HepG2 (cell line): Measurements from ENCODE around the gene MOAP1. TPM values are rescaled to one million over a fixed set of nuclear protein-coding genes. Genes with fewer than 3 reads are reported as not detected.

Source experiments
- ATAC-seq: fragments of 200-7000 bp; cut with Tn5 transposase; 3 replicates; pipeline ENCODE4 v1.9.1; 2020; ENCODE audit warnings: mild to moderate bottlenecking, moderate library complexity
- BruUV-seq: library from RNA; stranded (reverse); fragments of 400-500 nt; replicated peaks from 2 replicates; lab custom pipeline; 2021; lab: Mats Ljungman, UMichigan
- CTCF ChIA-PET: fragments of 300-600 bp; formaldehyde crosslinking; extraction: SDS; loops from one replicate; lab custom pipeline; 2021; ENCODE audit warnings: low total read pairs, inconsistent platforms, low intra/inter-chr PET ratio; lab: Yijun Ruan, JAX
- POLR2A ChIA-PET: fragments of 350-600 bp; sonication (Branson Sonifier 250); formaldehyde crosslinking; loops from one replicate; lab custom pipeline; 2020; ENCODE audit warnings: antibody characterized with exemption, inconsistent platforms; lab: Yijun Ruan, JAX
- DNase-seq: peaks from one replicate; pipeline ENCODE4 v3.0.0-alpha.2; 2015; ENCODE audit warnings: low spot score
- FAIRE-seq: peaks from 3 replicates; lab custom pipeline; 2011; peaks lifted over from hg19 to GRCh38; lab: Jason Lieb, UNC
- H2AFZ ChIP-seq: one replicate; pipeline ENCODE4 v1.6.1; 2011; ENCODE audit warnings: low read length, inconsistent platforms
- H3K27ac ChIP-seq: fragments of 300-600 bp; 3 replicates; pipeline ENCODE4 v1.8.0; 2011; ENCODE audit warnings: mixed run types, mild to moderate bottlenecking, mixed read lengths, low read length, inconsistent platforms; ENCODE audit not compliant: insufficient read depth; ENCODE audit errors: extremely low read length
- H3K27me3 ChIP-seq, 2 experiments: fragments of 200-600 bp in 1 of 2; 2 replicates in 1 of 2; 3 replicates in 1 of 2; pipeline versions ENCODE4 v1.6.0 to v1.8.0; 2011; ENCODE audit warnings: low read length in 2 of 2, mild to moderate bottlenecking in 2 of 2, moderate library complexity in 2 of 2, inconsistent platforms in 1 of 2; ENCODE audit not compliant: insufficient read depth in 2 of 2, control insufficient read depth in 1 of 2
- H3K36me3 ChIP-seq, 2 experiments: fragments of 200-600 bp in 1 of 2; replicated peaks in 1 of 2; 2 replicates in 1 of 2; 3 replicates in 1 of 2; pipeline versions ENCODE4 v1.5.1 to v1.8.0; 2011; ENCODE audit warnings: low read length in 2 of 2, inconsistent platforms in 1 of 2; ENCODE audit not compliant: insufficient read depth in 2 of 2, control insufficient read depth in 1 of 2
- H3K4me1 ChIP-seq: 2 replicates; pipeline ENCODE4 v1.5.1; 2012; ENCODE audit warnings: low read length, inconsistent platforms; ENCODE audit not compliant: insufficient read depth
- H3K4me2 ChIP-seq: 2 replicates; pipeline ENCODE4 v1.6.0; 2011; ENCODE audit warnings: low read depth, low read length, inconsistent platforms
- H3K4me3 ChIP-seq, 3 experiments: fragments of 200-600 bp in 1 of 3; sonication (generic), shearing (Covaris generic) in 1 of 3; replicated peaks in 1 of 3; 2 replicates each; pipeline ENCODE4 v1.5.1; 2011 to 2016; ENCODE audit warnings: low read length in 3 of 3, inconsistent platforms in 2 of 3, low read depth in 2 of 3, mild to moderate bottlenecking in 2 of 3, control low read depth in 1 of 3, mixed read lengths in 1 of 3; ENCODE audit not compliant: insufficient read depth in 1 of 3
- H3K79me2 ChIP-seq: one replicate; pipeline ENCODE4 v1.6.1; 2011; ENCODE audit warnings: low read length, inconsistent platforms; ENCODE audit not compliant: insufficient read depth
- H3K9ac ChIP-seq: 2 replicates; pipeline ENCODE4 v1.6.0; 2011; ENCODE audit warnings: mild to moderate bottlenecking, low read depth, low read length, inconsistent platforms; ENCODE audit not compliant: insufficient read depth
- H3K9me3 ChIP-seq: 2 replicates; pipeline ENCODE4 v1.5.1; 2012; ENCODE audit warnings: mild to moderate bottlenecking, low read length
- H4K20me1 ChIP-seq: 2 replicates; pipeline ENCODE4 v1.6.0; 2011; ENCODE audit warnings: inconsistent platforms, mild to moderate bottlenecking, low read length, moderate library complexity; ENCODE audit not compliant: insufficient read depth
- ASH2L ChIP-seq: fragments of 300-600, 200-600 bp; sonication (generic); IDR thresholded peaks from 2 replicates; pipeline ENCODE4 v1.7.0; 2017; ENCODE audit warnings: low read depth, mild to moderate bottlenecking, moderate library complexity, mixed read lengths, low read length; ENCODE audit not compliant: insufficient read length
- BHLHE40 ChIP-seq: IDR thresholded peaks from 2 replicates; pipeline ENCODE4 v1.6.1; 2011; ENCODE audit warnings: low read length, improper control_type of control experiment
- CEBPG ChIP-seq: IDR thresholded peaks from 2 replicates; pipeline ENCODE4 v1.6.1; 2016
- DZIP1 ChIP-seq: sonication (generic); formaldehyde crosslinking; IDR thresholded peaks from 2 replicates; pipeline ENCODE4 v1.5.0; 2020; ENCODE audit warnings: mild to moderate bottlenecking, missing genetic modification reagents
- FIP1L1 ChIP-seq: fragments of 200-400 bp; formaldehyde crosslinking; IDR thresholded peaks from 2 replicates; pipeline ENCODE4 v1.6.1; 2018; ENCODE audit warnings: low read depth, mild to moderate bottlenecking, low read length, moderate library complexity, borderline replicate concordance; ENCODE audit not compliant: insufficient read depth
- FOXA1 ChIP-seq, 2 experiments: fragments of 450-650 bp in 1 of 2; sonication (generic) in 1 of 2; formaldehyde crosslinking in 1 of 2; IDR thresholded peaks; 2 replicates each; pipeline versions ENCODE4 v1.4.0 to v1.6.1; 2016 to 2020; ENCODE audit warnings: missing genetic modification reagents in 1 of 2
- GTF3A ChIP-seq: sonication (generic); formaldehyde crosslinking; conservative IDR thresholded peaks from 2 replicates; pipeline ENCODE4 v1.4.0; 2020; ENCODE audit warnings: mild to moderate bottlenecking, missing genetic modification reagents
- HOXA3 ChIP-seq: sonication (generic); formaldehyde crosslinking; IDR thresholded peaks from 2 replicates; pipeline ENCODE4 v1.5.0; 2020; ENCODE audit warnings: missing genetic modification reagents
- KMT2B ChIP-seq: IDR thresholded peaks from 2 replicates; pipeline ENCODE4 v1.6.1; 2016; ENCODE audit warnings: missing genetic modification reagents, missing compliant biosample characterization
- PHF5A ChIP-seq: IDR thresholded peaks from one replicate; pipeline ENCODE4 v1.6.1; 2018; ENCODE audit warnings: low read depth, missing genetic modification reagents; ENCODE audit not compliant: unreplicated experiment
- SRF ChIP-seq: IDR thresholded peaks from 2 replicates; pipeline ENCODE4 v1.6.1; 2011; ENCODE audit warnings: mild to moderate bottlenecking, low read depth, low read length, moderate library complexity
- SYNCRIP ChIP-seq: fragments of 200-400 bp; formaldehyde crosslinking; IDR thresholded peaks from 2 replicates; pipeline ENCODE4 v1.6.1; 2018; ENCODE audit warnings: mild to moderate bottlenecking, low read depth, low read length; ENCODE audit not compliant: insufficient read depth
- TEAD3 ChIP-seq: optimal IDR thresholded peaks from 2 replicates; pipeline ENCODE3; 2016; ENCODE audit warnings: borderline replicate concordance
- TMF1 ChIP-seq: sonication (generic); formaldehyde crosslinking; IDR thresholded peaks from 2 replicates; pipeline ENCODE4 v1.8.1; 2022; ENCODE audit warnings: low read depth, missing genetic modification reagents
- ZEB1 ChIP-seq: IDR thresholded peaks from 2 replicates; pipeline ENCODE4 v1.6.1; 2012; ENCODE audit warnings: mild to moderate bottlenecking, low read depth, inconsistent platforms; ENCODE audit not compliant: insufficient replicate concordance
- ZNF329 ChIP-seq: sonication (generic); formaldehyde crosslinking; IDR thresholded peaks from 2 replicates; pipeline ENCODE4 v1.9.0; 2021; ENCODE audit warnings: low read depth, mild to moderate bottlenecking, missing genetic modification reagents
- ZNF672 ChIP-seq: sonication (generic); formaldehyde crosslinking; IDR thresholded peaks from 2 replicates; pipeline ENCODE4 v1.8.1; 2022; ENCODE audit warnings: missing genetic modification reagents
- ZNF740 ChIP-seq: sonication (generic); formaldehyde crosslinking; IDR thresholded peaks from 2 replicates; pipeline ENCODE4 v1.4.0; 2020; ENCODE audit warnings: missing genetic modification reagents
- WGBS: methylation state at CpG from one replicate; pipeline ENCODE4 v1.1.6; 2017; ENCODE audit warnings: low lambda C conversion rate; 5-methylcytosine and 5-hydroxymethylcytosine counted together
- in situ Hi-C: cut with HindIII; loops from 2 replicates; pipeline ENCODE4 v1.10.0; 2017; ENCODE audit warnings: low pct_unique_long_range_greater_than_20kb; ENCODE audit not compliant: extremely low pct_ligation_motif_present
- intact Hi-C: fragments of 100-400 bp; cut with micrococcal nuclease; formaldehyde crosslinking; loops from one replicate; pipeline ENCODE4 v1.10.0; 2022; ENCODE audit not compliant: unreplicated experiment
- polyA plus RNA-seq, 8 experiments: library from polyadenylated mRNA; depleted of rRNA in 3 of 8; stranded (reverse) in 7 of 8; unstranded in 1 of 8; fragments of >200 nt; fragmentation: Illumina TruSeq in 4 of 8; extraction: Trizol in 4 of 8; gene quantifications; 2 replicates each; pipeline versions ENCODE4 v1.2.1 to v1.2.3, GENCODE V29; 2011 to 2016; ENCODE audit warnings: low read depth in 4 of 8, missing spikeins in 1 of 8, mixed read lengths in 1 of 8; ENCODE audit not compliant: insufficient read depth in 1 of 8
- total RNA-seq, 5 experiments: library from RNA; depleted of rRNA; stranded (reverse); fragments of >200 nt; fragmentation: Illumina TruSeq; extraction: Trizol; gene quantifications; 2 replicates each; pipeline ENCODE4 v1.2.3, GENCODE V29; 2016; ENCODE audit warnings: low read depth in 1 of 5

MOAP1 gene
- total and polyA plus RNA-seq, 2 of the 13 experiments (the other 11 are each of a cell fraction or from before 2014, with no cell fraction given) = 14.6 to 47.0 TPM

- Histone ChIP-seq H2AFZ (no peak overlapping the region), H4K20me1 (no peaks in the 10 kb centered on the region), H3K79me2 (peaks cover 8% of the 10 kb centered on the region)
- DNase-seq (no peak), FAIRE-seq (no peak)
- WGBS = 83% methylated on average over 7 of the region's 7 CpGs
- in situ Hi-C loops (no loop called here), intact Hi-C loops (no loop called here)
- CTCF ChIA-PET = no interaction called here
- no peak for TF ChIP-seq BHLHE40
- TF ChIP-seq, all 625 proteins: peak for 0
- Histone ChIP-seq H3K27me3 (no peaks in the 10 kb centered on the region), H3K4me1 (peaks cover 16% of the 10 kb centered on the region), H3K27ac (no peak overlapping the region), H3K9me3 (no peaks in the 10 kb centered on the region), H3K4me2 (no peak overlapping the region), H3K9ac (no peak overlapping the region), H3K36me3 (no peaks in the 10 kb centered on the region), H3K4me3 (no peak overlapping the region)
- no peak for ATAC-seq
- POLR2A ChIA-PET = no interaction called here
- no TSS peak for BruUV-seq
Measured at GRCh38 chr14:93201155-93201704, 16.5 kb upstream of the MOAP1 start.

GRCh38 chr14:93200553-93200952, 15.9 kb upstream of the MOAP1 start:
- in situ Hi-C loops = no loop called here
- H3K4me1 ChIP-seq = peaks cover 15% of the 10 kb centered on the region
- H3K79me2 ChIP-seq = peaks cover 2% of the 10 kb centered on the region
- intact Hi-C loops = no loop called here
- no peaks in the 10 kb centered on the region for H3K9me3 ChIP-seq
- H2AFZ ChIP-seq = no peak overlapping the region
- ChIA-PET POLR2A (no interaction called here), CTCF (no interaction called here)
- no peak overlapping the region for H3K9ac ChIP-seq
- 87% methylated on average over 5 of the region's 5 CpGs for WGBS
- no peaks in the 10 kb centered on the region for H4K20me1 ChIP-seq
- no peak overlapping the region for H3K27ac ChIP-seq
- ATAC-seq (peak; percentile 73), DNase-seq (peak; percentile 43), FAIRE-seq (peak; percentile 52)
- no peak overlapping the region for H3K4me3 ChIP-seq
- H3K4me2 ChIP-seq = no peak overlapping the region
- H3K36me3 ChIP-seq = no peaks in the 10 kb centered on the region
- H3K27me3 ChIP-seq = no peaks in the 10 kb centered on the region
- no TSS peak for BruUV-seq
- TF ChIP-seq HOXA3 (CRISPR knock-in tag) (0 out of 2 replicates have a peak, but pooled peaks have one; percentile 18), FOXA1 (IDR thresholded peaks at IDR 0.05) (no peak), FOXA1 (CRISPR knock-in tag; IDR thresholded peaks at IDR 0.05) (no peak), ZNF329 (no peak), ZNF740 (CRISPR knock-in tag) (no peak), ASH2L (no peak), FIP1L1 (no peak), PHF5A (CRISPR knock-in tag) (no peak), TEAD3 (CRISPR knock-in tag) (peak; percentile 53), DZIP1 (CRISPR knock-in tag) (no peak), GTF3A (no peak), ZEB1 (peak; percentile 36), CEBPG (peak; percentile 83), ZNF672 (CRISPR knock-in tag) (no peak), TMF1 (CRISPR knock-in tag) (no peak), SYNCRIP (no peak), SRF (no peak), KMT2B (no peak)
